DND-41 (cell line): ENCODE results near the gene GRID1.

ENCODE experiments used
- ATAC-seq: fragments of 200-7000 bp; cut with Tn5 transposase; 3 replicates; pipeline ENCODE4 v1.9.1; 2021; ENCODE audit warnings: low read depth; ENCODE audit not compliant: insufficient read depth
- DNase-seq: peaks from one replicate; pipeline ENCODE4 v3.0.0-alpha.2; 2020
- H2AFZ ChIP-seq: 2 replicates; pipeline ENCODE4 v1.6.0; 2012; ENCODE audit warnings: low read depth, low read length
- H3K27ac ChIP-seq: 2 replicates; pipeline ENCODE4 v1.5.1; 2012; ENCODE audit warnings: low read length, inconsistent platforms
- H3K27me3 ChIP-seq: fragments of 200-600 bp; sonication (generic); 2 replicates; pipeline ENCODE4 v1.6.0; 2012; ENCODE audit warnings: low read length, mild to moderate bottlenecking, inconsistent platforms; ENCODE audit not compliant: insufficient read depth, poor library complexity
- H3K36me3 ChIP-seq: 2 replicates; pipeline ENCODE4 v1.5.1; 2012; ENCODE audit warnings: low read length, inconsistent platforms; ENCODE audit not compliant: insufficient read depth
- H3K4me1 ChIP-seq: 2 replicates; pipeline ENCODE4 v1.5.1; 2012; ENCODE audit warnings: mild to moderate bottlenecking, low read length; ENCODE audit not compliant: insufficient read depth
- H3K4me2 ChIP-seq: 2 replicates; pipeline ENCODE4 v1.6.0; 2012; ENCODE audit warnings: mild to moderate bottlenecking, moderate library complexity, low read length, inconsistent platforms; ENCODE audit not compliant: insufficient read depth
- H3K4me3 ChIP-seq, 2 experiments: fragments of 200-600 bp in 1 of 2; shearing (Covaris generic) in 1 of 2; 2 replicates each; pipeline ENCODE4 v1.5.1; 2012 to 2016; ENCODE audit warnings: inconsistent platforms in 2 of 2, low read length in 2 of 2, mild to moderate bottlenecking in 2 of 2, low read depth in 1 of 2, moderate library complexity in 1 of 2
- H3K79me2 ChIP-seq: 2 replicates; pipeline ENCODE4 v1.6.0; 2012; ENCODE audit warnings: low read length, inconsistent platforms; ENCODE audit not compliant: insufficient read depth
- H3K9ac ChIP-seq: 2 replicates; pipeline ENCODE4 v1.6.0; 2012; ENCODE audit warnings: low read depth, mild to moderate bottlenecking, inconsistent platforms, low read length, moderate library complexity
- H3K9me3 ChIP-seq: 2 replicates; pipeline ENCODE4 v1.5.1; 2012; ENCODE audit warnings: low read length, moderate library complexity, mild to moderate bottlenecking, inconsistent platforms; ENCODE audit not compliant: insufficient read depth, severe bottlenecking
- H4K20me1 ChIP-seq: 2 replicates; pipeline ENCODE4 v1.6.0; 2012; ENCODE audit warnings: low read length; ENCODE audit not compliant: insufficient read depth
- CTCF ChIP-seq: IDR thresholded peaks from 2 replicates; pipeline ENCODE4 v1.5.1; 2012; ENCODE audit warnings: borderline replicate concordance, low read length, moderate library complexity, mild to moderate bottlenecking; ENCODE audit not compliant: poor library complexity, severe bottlenecking; ENCODE audit errors: extremely low read depth
- EZH2 ChIP-seq: IDR thresholded peaks from 3 replicates; pipeline ENCODE4 v1.6.1; 2012; ENCODE audit warnings: borderline replicate concordance, low read depth, mild to moderate bottlenecking, moderate library complexity, low read length, inconsistent platforms; ENCODE audit not compliant: severe bottlenecking

The GRID1 gene

DNA sequence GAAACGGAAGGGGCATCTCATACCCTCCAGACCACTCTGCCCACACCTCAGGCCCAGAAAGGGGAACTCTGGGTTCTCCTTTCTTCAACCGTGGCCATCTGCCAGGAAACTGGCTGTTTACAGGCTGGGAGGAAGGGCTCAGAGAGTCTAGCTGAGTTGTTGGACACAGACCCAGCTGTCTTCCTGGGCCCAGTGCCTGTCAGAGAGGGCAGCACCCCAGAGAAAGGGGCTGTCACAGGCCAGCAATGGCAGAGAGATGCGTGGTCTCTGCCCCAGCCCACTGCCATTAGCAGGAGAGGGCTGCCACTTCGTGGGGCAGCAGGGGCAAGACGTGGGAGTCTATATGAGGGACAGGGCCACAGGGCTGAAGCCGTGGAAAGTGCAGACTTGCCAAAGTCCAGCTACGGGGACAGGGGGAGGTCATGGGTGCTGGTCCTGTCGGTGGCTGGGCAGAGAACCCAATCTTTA, 11.0 kb downstream of the GRID1 start:
- no peak for TF ChIP-seq CTCF
- no peak for TF ChIP-seq EZH2
- Histone ChIP-seq H3K27ac (no peak overlapping the region), H3K4me1 (no peaks in the 10 kb centered on the region), H3K4me3 (no peak overlapping the region), H4K20me1 (peaks cover 4% of the 10 kb centered on the region), H3K9me3 (no peaks in the 10 kb centered on the region), H3K9ac (no peak overlapping the region), H3K79me2 (no peaks in the 10 kb centered on the region), H3K4me2 (no peak overlapping the region), H3K27me3 (peaks cover 10% of the 10 kb centered on the region), H2AFZ (no peak overlapping the region), H3K36me3 (no peaks in the 10 kb centered on the region)
- DNase-seq (no peak), ATAC-seq (no peak)

- H3K79me2 ChIP-seq = no peaks in the 10 kb centered on the region
- no peak overlapping the region for H2AFZ ChIP-seq
- no peak overlapping the region for H3K9ac ChIP-seq
- peaks cover 4% of the 10 kb centered on the region for H4K20me1 ChIP-seq
- peaks cover 11% of the 10 kb centered on the region for H3K27me3 ChIP-seq
- no peaks in the 10 kb centered on the region for H3K4me1 ChIP-seq
- no peaks in the 10 kb centered on the region for H3K36me3 ChIP-seq
- DNase-seq = no peak
- no peak overlapping the region for H3K4me2 ChIP-seq
- H3K27ac ChIP-seq = no peak overlapping the region
- TF ChIP-seq CTCF = no peak
- no peak for TF ChIP-seq EZH2
- no peak for ATAC-seq
- no peaks in the 10 kb centered on the region for H3K9me3 ChIP-seq
- H3K4me3 ChIP-seq = no peak overlapping the region
Measured at GRCh38 chr10:86354761-86355540, 11.6 kb downstream of the GRID1 start.

GRCh38 chr10:86353506-86354485, 12.8 kb downstream of the GRID1 start:
- H3K9ac ChIP-seq = no peak overlapping the region
- no peaks in the 10 kb centered on the region for H3K9me3 ChIP-seq
- H3K79me2 ChIP-seq = no peaks in the 10 kb centered on the region
- no peaks in the 10 kb centered on the region for H3K36me3 ChIP-seq
- no peak overlapping the region for H3K4me2 ChIP-seq
- DNase-seq (no peak), ATAC-seq (no peak)
- no peak overlapping the region for H2AFZ ChIP-seq
- no peaks in the 10 kb centered on the region for H3K4me1 ChIP-seq
- peaks cover 4% of the 10 kb centered on the region for H4K20me1 ChIP-seq
- no peak overlapping the region for H3K27ac ChIP-seq
- H3K4me3 ChIP-seq = no peak overlapping the region
- TF ChIP-seq CTCF (no peak), EZH2 (no peak)
- H3K27me3 ChIP-seq = peaks cover 9% of the 10 kb centered on the region
